ENCODE data around the gene PLCB4.

PLCB4 gene

DNA sequence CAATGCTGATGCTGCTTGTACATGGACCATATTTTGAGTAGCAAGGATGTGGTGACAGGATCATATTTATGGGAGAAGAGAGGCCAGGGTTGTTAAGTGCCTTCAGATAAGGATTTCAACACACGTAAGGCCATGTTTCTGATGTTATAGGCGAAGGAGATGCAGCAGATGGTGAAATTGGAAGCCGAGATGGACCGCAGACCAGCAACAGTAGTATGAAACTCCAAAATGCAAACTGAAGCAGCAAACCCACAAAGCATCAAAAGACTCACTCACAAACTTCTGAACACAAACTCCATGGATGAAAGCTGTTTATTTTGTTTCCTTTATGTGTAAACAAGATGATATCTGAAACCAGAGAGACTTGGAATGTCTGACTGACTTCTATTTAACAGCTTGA lies 409.9 kb downstream of the PLCB4 start:
- DNase-seq: no peak

DNA sequence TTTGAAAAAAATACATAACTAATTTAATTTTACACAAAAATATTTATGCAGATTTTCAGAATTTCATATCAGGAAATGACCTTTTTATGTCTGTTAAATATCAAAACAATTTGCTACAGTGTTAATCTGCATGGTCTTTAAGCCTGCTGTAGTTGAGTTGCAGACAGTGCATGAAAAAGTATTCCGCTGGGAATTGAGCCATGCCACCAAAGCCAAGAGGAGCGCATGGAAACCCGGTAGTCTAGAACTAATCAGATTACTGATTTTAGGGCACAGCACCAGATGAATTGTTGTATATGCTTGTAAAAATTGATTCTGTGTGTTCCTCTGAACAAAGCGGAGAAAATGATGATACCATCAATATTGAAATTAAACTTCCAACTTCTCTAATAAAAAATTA lies 411.2 kb downstream of the PLCB4 start:
- no peak for DNase-seq

DNA sequence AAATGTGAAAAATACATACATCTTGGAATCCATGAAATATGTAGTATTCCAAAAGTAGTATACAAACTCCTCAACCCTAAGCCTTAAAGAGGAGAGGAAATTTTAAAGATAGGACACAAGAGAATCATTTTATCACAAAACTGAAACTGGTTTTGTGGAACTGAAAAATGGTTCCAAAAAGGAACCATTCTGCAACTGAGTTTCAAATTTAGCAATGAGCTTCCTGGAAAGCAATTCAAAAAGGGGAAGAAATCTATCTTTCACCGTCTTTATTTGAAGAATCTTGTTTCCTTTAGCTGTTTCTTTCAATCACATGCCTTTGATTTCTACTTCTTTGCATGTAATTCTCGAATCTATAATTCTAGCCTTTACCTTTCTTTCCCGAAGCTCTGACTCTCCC lies 413.3 kb downstream of the PLCB4 start:
- no peak for DNase-seq

DNA sequence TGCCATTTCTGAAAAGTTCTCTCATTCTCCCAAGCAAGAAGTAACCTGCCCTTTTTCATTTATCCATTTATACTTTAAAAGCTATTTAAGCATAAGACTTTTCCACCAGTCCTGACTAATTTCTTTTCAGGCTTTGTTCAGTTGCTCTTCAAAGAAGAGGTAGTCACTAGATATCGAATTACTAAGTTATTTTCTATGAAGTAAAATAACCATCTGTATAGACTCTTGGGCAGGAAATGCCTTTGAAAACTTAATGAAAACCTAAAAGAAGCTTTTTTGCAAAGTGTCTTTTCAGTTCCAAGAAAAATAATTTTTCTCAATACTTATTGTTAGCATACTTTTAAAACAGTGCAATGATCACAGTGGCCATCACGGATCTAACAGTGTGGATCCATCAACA lies 414.2 kb downstream of the PLCB4 start:
- DNase-seq: no peak

DNA sequence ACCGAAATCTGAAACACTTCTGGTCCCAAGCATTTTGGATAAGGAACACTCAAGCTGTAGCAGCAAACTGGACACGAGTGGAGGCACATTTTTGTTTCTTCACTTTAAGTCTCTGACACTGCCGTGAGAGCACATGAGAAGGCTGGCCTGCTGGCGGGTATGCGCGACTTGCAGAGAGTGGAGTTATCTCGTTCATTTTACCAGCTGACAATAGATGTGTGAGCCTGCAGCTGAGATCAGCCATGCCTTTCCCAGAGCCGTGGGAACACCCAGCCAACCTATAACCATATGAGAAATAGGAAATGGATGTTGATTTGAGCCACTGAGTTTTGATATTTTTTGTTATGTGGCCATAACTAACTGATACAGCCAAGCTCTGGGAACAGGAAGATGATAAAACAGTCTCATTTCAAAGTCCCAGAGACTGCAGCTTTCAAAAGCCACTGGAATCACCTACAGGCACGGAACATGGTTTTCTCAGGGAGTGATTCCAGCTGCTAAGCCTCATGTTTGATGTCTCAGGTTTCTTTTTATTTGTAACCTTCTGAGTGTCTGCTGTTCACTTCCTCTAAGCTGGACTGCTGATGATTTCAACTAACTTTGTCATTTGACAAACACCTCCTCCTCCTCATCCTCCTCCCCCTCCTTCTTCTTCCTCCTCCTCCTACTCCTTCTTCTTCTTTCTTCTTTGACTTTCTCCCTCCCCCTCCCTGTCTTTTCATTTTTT lies 416.9 kb downstream of the PLCB4 start:
- DNase-seq: no peak

DNA sequence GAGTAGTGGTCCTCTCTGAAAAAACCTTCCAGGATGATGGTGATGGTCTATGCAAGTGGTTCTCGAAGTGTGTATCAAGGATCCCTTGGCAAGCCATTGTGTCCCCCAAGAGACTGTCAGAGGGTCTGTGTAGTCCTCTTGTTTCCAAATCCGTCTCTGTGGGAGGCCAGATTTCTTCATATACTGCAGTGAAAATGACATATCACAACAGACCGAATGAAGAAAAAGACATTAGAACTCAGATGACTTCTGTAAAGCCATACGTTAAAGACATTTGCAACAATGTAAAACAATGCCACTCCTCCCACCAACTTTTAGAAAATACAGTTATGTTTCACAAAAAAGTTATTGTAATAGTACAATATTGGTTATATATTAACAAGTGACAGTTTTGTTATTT lies 418.3 kb downstream of the PLCB4 start:
- DNase-seq: no peak

DNA sequence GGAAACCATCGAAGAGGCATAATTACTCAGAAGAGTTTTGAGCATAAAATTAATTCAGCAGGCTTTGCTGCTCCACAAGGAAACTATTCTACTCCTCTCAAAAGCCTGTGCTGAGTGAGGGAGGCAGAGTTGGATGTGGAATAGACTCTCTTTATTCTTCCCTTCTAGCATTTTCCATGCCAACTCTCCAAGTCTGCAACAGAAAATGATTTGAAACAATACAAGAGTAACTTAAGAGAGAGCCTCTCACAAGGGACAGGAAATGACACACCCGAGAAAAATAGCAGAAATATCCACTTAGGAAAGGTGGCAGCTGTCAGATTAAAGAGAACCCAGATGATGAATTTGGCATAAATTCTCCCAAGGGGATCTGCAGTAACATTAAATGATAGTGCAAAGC lies 419.2 kb downstream of the PLCB4 start:
- no peak for DNase-seq

DNA sequence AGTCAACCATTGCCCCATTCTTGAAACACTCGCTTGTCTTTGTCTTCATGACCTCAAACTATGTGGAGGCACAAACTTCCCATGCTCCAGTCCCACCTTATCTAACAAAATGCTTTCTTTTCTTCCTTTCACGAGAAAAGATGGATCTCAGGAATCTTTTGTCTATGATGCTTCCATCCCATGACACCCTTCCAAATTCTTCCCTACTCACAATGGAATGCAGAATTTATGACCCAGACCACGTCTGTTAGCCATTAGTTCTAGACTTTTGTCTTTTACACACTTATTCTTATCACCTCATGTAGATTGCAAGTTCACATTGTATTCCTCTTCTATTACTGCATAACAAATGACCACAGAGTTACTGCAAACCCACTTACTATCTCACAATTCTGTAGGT lies 421.3 kb downstream of the PLCB4 start:
- DNase-seq: no peak

DNA sequence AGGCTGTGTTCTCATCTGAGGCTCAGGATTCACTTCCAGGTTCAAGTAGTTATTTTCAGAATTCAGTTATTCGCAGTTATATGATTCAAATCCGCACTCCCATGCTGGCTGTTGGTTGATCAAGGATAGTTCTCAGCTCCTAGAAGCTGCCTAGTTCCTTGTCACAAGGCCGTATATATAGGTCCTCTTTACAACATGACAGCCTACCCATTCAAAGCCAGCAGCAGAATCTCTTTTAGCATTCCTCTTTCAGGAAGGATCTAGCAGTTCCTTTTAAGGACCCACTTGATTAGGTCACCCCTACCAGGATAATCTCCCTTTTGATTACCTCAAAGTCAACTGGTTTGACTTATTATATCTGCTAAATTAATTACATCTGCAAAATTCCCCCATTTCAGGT lies 421.7 kb downstream of the PLCB4 start:
- no peak for DNase-seq

DNA sequence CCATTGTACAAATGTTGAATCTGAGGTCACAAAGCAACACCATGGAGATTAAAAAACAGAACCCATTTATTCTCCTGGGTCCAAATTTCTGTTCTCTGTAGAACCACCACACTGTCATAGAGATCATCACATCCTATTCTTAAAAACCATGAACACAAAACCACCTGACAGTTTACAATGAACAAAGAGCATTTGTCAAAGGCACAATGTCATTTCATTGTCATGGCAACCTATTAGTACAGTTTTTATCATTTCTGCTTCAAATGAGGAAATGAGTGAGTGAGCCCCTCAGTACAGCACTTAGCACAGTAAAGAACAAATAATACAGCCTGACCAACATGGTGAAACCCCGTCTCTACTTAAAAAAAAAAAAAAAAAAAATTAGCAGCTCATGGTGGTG lies 422.4 kb downstream of the PLCB4 start:
- DNase-seq: no peak

DNA sequence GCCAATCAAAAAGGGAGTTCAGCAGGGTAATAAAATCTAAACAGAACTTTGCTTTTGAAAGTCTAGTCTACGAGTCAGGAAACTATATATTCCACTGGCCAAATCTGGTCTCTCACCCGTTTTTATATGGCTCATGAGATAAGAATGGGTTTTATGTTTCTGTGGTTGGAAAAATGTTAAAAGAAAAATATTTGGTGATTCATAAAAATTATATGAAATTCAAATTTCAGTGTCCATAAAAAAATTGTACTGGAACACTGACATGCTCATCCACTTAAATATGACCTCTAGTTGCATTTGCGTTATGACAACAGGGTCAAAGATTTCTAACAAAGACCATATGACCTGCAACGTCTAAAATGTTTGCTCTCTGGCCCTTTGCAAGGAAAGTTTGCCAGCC lies 423.2 kb downstream of the PLCB4 start:
- DNase-seq: no peak

DNA sequence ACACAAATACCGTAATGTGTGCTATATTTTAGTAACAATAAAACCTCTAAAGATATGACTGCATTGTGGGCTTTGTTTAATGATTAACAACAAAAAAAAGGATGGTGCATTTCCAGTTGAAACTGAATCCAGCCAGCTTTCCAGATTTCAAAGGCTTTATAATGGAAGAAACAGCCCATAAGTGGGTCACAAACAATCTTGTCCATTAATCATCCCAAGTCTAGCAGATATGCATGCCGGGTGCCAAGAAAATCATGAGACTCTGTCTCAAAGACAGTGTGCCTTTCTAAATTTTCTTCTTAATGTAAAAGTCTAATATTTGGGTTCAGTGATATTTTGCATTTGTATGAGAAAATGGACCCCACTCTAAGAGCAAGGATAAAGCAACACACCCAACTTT lies 424.9 kb downstream of the PLCB4 start:
- no peak for DNase-seq

DNA sequence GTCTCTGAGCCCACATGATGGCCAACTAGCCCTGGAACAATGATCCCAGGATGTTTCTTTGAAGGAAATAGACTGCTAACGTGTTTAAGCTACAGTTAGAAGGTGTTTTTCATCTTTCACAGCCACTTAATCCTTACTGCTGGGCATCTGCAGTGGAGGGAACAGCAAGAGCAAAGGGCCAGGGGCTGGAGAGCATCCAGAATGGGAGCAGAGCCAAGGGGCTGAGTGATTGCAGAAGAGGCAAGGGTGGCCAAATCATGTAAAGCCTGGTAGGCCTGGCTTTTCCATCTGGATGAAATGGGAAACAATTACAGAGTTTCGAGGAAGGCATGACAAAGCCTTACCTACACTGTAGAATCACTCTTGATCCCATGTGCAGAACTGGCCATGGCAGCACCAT lies 426.8 kb downstream of the PLCB4 start:
- no peak for DNase-seq

DNA sequence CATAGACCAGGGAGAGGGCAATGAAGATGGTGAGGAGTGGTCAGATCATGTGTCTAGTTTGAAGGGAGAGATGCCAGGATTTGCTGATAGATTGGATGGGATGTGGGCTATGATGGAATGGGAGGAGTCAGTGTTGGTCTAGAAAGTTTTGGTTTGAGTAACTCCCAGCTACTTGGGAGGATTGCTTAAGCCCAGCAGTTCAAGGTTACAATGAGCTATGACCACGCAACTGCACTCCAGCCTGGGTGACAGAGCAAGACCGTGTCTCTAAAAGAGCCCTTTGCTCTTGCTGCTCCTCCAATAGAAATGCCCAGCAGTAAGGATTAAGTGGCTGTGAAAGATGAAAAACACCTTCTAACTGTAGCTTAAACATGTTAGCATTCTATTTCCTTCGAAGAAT lies 427.3 kb downstream of the PLCB4 start:
- DNase-seq: no peak

DNA sequence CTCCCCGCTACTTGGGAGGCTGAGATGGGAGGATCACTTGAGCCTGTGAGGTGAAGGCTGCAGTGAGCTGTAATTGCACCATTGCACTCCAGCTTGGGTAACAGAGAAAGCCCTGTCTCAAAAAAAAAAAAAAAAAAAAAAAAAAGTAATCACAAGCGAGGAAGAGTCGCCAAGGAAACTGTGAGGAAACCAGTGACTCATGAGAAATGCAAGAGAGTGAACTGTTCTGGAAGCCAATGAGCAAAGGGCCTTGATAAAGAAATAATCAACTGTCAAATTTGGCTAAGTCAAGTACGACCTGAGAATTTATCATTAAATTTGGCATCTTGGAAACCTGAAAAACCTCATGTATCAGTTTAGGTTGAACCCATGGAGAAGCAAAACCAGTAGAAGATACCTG lies 429.4 kb downstream of the PLCB4 start:
- DNase-seq: no peak

DNA sequence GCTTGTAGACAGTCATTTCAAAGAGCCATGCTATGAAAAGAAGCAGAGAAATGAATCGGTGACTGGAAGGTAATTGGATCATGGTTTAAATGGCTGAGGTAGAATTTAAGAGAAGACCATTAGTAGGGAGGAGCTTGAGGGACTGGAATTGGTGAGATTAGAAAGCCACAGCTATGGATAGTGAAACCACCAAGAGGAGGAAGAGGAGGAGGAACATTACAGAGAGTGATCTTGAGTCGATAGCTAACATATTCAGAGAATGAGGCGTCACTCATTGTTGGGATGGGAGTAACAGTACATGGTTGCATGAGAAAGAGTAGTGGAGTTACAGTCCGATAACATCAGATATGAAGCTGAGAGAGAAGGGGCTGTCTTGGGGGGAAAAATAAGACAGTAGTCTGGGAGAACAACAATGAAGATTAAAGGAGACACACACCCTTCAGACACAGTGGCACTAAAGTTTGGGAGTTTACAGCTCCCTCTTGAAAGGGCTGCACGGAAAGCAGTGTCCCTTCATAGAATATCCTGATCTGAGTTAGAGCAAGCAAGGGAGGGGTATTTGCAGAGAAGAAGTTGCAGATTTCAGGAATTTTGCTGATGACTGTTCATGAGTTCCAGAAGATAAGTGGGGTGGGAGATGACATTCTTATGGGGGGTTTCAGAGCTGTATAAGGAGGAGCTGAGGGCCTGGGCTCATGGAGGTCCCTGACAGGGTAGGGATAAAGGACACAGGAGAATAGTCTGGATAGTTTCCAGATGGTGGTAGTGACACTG lies 430.4 kb downstream of the PLCB4 start:
- DNase-seq: no peak

DNA sequence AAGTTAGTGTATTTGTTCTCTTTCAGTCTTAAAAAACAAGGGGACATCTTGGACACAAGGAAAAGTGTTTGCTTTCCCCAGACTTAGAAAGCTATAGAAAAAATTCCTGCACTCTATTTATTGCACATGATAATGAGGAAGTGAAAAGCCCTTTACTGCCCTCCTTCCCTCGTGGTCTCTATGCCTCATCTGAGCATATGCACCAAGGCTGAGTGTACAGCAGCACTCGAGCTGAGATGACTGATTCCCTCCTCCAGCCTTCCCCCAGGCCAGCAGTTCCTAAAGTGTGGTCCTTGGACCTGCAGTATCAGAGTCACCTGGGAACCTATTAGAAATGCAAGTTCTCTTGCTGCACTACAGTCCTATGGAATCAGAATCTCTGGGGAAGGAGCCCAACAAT lies 431.2 kb downstream of the PLCB4 start:
- DNase-seq: no peak

DNA sequence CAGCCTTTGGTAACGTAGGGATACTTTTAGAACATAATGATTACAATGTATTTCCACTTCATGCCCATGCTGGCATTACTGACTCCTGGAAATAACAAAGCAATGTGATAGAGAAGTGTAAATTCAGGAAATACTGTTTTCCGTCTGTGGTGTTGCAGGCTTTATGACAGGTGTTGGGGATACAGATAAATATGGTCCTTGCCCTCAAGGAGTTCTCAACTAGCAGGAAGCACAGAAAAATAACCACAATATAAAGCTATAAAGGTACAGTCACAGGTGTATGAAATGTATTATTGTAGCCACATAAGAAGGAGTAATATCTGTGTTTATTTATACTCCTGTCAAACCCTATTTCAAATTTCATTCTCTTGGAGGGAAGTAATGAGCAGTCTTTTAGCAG lies 432.6 kb downstream of the PLCB4 start:
- no peak for DNase-seq

DNA sequence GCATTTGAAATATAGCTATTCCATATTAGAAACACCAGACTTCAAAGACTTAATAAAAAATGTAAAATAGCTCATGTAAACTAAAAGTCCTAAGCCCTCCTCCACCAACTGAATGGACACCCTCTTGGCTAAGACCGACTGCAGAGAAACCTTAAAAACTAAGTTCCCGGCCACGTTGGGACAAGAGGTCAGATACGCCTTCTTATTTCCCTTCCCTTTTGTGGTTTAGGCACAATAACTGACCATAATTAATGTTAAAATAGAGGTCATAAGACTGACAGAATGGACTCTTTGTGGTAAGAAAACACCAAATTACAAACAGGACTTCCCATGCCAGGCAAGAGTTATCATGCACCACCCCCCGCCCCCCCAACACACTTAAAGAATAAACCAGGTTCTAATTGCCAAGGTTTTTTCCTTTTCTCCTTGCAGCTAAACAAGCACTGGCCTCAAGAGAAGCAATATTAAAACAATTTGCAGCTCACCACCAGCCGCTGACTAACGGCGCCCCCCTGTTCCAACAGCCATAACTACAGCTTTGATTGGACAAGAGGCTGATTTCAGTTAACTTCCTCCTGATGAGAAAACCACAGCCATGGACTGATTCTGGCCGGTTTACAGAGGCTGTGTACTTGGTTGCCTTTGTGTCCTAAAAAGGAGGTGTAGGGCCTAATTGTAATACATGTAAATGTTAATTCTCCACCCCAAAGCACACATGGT lies 434.8 kb downstream of the PLCB4 start:
- no peak for DNase-seq

DNA sequence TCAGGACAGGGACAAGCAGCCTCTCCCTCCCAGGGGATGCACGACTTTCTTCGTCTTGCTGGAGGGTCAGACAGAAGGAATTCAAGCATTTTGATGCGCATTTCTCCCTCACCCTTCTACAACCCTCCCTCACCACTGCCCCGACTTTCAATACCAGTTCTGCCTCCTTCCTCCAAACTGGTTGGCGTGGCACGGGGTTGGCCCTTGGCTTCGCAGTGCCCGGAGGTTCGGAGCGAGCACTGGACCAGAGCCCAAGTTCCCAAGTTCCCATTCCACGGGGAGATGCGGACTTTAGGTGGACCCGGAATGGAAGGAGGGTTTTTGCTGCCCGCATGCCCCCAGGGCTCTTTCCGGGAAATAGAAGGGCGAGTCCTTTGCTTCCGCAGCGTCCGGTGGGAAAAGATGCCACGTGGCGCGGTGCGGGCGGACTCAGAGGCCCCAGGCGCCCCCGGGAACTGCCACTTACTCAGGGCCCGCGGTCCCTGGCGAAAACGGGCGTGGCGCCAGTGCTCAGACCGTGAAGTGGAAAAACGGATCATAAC lies 437.5 kb downstream of the PLCB4 start:
- no peak for DNase-seq

DNA sequence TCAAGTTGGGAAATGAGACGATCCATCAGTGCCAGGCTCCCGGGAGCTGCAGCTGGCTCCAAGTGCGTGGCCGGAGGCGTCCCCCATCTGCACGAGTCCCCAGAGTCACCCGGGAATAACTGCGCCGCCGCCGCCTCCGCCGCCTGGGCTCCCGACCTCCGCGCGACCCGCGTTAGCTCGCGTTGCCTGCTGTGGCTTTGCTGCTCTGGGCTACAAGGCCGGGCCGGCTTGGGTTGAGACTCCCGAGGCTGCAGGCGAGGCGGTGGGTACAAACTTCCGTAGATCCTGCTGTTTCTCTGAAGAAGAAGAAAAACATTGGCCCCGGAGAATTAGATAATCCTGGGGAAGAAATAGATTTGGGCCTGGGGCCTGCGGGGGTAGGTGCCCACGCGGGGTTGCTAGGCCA lies 438.1 kb downstream of the PLCB4 start:
- no peak for DNase-seq

DNA sequence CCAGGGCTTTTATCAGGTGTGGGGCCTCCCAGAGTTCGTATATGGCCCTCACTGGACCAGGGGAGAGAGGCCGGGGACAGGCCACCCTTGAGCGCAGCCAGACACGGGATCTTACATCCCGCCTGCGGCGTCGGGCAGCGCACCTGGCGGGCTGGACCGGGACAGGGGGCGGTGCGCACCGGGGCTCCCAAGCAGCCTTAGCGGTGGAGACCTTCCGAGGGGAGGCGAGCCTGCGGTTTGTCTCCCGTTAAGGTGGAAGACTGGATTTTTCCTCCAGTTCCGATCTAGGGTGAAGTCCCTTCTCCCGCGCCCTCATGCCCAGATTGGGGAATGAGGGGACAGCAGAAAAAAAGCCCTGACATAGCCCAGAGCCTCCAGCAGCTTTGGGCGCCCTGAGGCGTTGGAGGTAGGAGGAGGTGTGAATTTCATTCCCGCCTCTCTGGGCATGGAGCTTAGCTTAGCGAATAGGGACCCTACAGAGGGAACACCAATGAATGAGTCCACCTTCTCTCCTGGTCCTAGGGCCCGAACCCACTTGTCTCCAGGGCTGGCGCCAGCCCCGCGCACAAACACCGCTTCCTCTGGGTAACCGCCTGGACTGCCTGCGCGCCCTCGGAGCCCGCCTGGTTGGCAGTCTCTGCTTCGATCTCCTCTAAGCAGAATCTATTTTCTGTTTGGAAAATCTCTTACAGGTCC lies 438.8 kb downstream of the PLCB4 start:
- DNase-seq: no peak

DNA sequence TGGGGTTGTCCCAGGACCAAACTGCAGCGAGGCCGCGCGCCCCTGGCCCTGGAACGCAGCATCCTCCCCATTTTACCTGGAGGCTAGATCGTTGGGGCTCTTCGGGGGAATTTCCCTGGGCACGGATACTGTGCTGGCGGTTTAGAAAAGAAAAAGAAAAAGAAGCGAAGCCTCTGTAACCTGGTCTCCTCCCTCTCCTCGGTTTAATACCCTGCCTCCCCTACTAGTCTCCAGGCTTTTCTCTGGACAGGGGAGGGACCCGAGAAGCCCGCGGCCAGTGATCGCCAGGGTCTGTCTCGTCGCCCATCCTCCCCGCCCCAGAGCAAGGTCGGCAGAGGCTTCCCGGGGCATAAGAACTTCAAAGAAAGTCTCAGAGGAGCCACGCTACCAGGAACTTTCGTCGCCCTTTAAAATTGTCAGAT lies 439.4 kb downstream of the PLCB4 start:
- no peak for DNase-seq
